PFSK-1 (cell line): ENCODE results near the gene WDR1.

ENCODE experiments used
- POLR2AphosphoS5 ChIP-seq: IDR thresholded peaks from 2 replicates; pipeline ENCODE4 v1.6.1; 2012; ENCODE audit warnings: low read depth, mild to moderate bottlenecking, control low read depth, low read length, moderate library complexity
- REST ChIP-seq, 2 experiments: IDR thresholded peaks; 2 replicates each; pipeline versions ENCODE4 v1.6.1 to v1.8.0; 2011 to 2012; ENCODE audit warnings: low read depth in 2 of 2, low read length in 2 of 2, control low read depth in 1 of 2, inconsistent platforms in 1 of 2, mild to moderate bottlenecking in 1 of 2, moderate library complexity in 1 of 2; ENCODE audit not compliant: insufficient read depth in 1 of 2

GRCh38 chr4:10063544-10064300 lies 52.9 kb downstream of the WDR1 start:
- TF ChIP-seq POLR2AphosphoS5 (no peak), REST (IDR thresholded peaks at IDR 0.05; ENCODE audit: insufficient read depth in 1 of 2, low read depth in 2 of 2, low read length in 2 of 2) (no peak)
